Chondrocyte (in vitro differentiated cells): Measurements from ENCODE around the gene C19orf33. TPM values are rescaled to one million over a fixed set of nuclear protein-coding genes. Genes with fewer than 3 reads are reported as not detected.

Experiments
- DNase-seq: peaks from one replicate; pipeline ENCODE4 v3.0.0; 2021; ENCODE audit warnings: mixed read lengths, low spot score
- H3K27ac Mint-ChIP-seq: one replicate; pipeline ENCODE4 v1.8.0; 2021; ENCODE audit warnings: mild to moderate bottlenecking, moderate library complexity, mixed read lengths; ENCODE audit not compliant: unreplicated experiment
- H3K27me3 Mint-ChIP-seq: 2 replicates; pipeline ENCODE4 v1.8.0; 2021; ENCODE audit warnings: low read depth, mixed read lengths
- H3K36me3 Mint-ChIP-seq: 2 replicates; pipeline ENCODE4 v1.8.0; 2021; ENCODE audit warnings: low read depth, mixed read lengths
- H3K4me1 Mint-ChIP-seq: 2 replicates; pipeline ENCODE4 v1.8.0; 2021; ENCODE audit warnings: low read depth, mild to moderate bottlenecking, mixed read lengths
- H3K4me3 Mint-ChIP-seq: one replicate; pipeline ENCODE4 v1.8.0; 2021; ENCODE audit warnings: mild to moderate bottlenecking, moderate library complexity, mixed read lengths; ENCODE audit not compliant: unreplicated experiment
- H3K9me3 Mint-ChIP-seq: 2 replicates; pipeline ENCODE4 v1.8.0; 2021; ENCODE audit warnings: low read depth, mixed read lengths
- total RNA-seq: library from RNA; stranded (reverse); gene quantifications from 3 replicates; pipeline ENCODE4 v1.2.1, GENCODE V29; 2021
- TF ChIP-seq, protein P1 (sequence below): fragments of 200-600 bp; sonication (generic); IDR thresholded peaks from 2 replicates; pipeline ENCODE4 v1.5.0; 2021; ENCODE audit warnings: antibody characterized with exemption, mild to moderate bottlenecking, moderate library complexity

Gene C19orf33
- total RNA-seq, 1 donor from 2014 or later, result 2.0 TPM

DNA sequence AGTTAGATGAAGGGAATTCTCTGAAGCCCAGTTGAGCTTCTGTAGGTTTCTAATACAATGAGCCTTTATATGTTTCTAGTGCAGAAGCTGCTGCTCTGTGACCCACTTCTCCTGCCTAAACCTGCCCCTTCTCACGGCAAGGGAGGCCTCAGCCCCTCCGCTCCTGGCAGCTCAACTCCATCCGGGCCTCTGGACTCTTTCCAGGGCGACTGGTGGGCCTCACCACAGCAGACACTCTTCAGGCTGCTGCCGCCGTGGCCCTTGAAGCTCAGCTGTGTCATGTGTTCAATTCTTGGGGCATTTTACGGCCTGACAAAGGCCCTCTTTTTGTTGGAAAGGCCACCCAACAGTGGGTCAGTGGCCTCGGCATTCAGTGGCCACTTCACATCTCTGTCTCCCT is 10.0 kb upstream of the C19orf33 start:
- Mint-ChIP-seq H3K36me3 (no peaks in the 10 kb centered on the region), H3K4me3 (no peak overlapping the region), H3K9me3 (no peaks in the 10 kb centered on the region), H3K27me3 (no peaks in the 10 kb centered on the region), H3K4me1 (peaks cover 41% of the 10 kb centered on the region), H3K27ac (no peak overlapping the region)
- DNase-seq, result no peak
- TF ChIP-seq, protein P1, sequence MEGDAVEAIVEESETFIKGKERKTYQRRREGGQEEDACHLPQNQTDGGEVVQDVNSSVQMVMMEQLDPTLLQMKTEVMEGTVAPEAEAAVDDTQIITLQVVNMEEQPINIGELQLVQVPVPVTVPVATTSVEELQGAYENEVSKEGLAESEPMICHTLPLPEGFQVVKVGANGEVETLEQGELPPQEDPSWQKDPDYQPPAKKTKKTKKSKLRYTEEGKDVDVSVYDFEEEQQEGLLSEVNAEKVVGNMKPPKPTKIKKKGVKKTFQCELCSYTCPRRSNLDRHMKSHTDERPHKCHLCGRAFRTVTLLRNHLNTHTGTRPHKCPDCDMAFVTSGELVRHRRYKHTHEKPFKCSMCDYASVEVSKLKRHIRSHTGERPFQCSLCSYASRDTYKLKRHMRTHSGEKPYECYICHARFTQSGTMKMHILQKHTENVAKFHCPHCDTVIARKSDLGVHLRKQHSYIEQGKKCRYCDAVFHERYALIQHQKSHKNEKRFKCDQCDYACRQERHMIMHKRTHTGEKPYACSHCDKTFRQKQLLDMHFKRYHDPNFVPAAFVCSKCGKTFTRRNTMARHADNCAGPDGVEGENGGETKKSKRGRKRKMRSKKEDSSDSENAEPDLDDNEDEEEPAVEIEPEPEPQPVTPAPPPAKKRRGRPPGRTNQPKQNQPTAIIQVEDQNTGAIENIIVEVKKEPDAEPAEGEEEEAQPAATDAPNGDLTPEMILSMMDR, result no peak

DNA sequence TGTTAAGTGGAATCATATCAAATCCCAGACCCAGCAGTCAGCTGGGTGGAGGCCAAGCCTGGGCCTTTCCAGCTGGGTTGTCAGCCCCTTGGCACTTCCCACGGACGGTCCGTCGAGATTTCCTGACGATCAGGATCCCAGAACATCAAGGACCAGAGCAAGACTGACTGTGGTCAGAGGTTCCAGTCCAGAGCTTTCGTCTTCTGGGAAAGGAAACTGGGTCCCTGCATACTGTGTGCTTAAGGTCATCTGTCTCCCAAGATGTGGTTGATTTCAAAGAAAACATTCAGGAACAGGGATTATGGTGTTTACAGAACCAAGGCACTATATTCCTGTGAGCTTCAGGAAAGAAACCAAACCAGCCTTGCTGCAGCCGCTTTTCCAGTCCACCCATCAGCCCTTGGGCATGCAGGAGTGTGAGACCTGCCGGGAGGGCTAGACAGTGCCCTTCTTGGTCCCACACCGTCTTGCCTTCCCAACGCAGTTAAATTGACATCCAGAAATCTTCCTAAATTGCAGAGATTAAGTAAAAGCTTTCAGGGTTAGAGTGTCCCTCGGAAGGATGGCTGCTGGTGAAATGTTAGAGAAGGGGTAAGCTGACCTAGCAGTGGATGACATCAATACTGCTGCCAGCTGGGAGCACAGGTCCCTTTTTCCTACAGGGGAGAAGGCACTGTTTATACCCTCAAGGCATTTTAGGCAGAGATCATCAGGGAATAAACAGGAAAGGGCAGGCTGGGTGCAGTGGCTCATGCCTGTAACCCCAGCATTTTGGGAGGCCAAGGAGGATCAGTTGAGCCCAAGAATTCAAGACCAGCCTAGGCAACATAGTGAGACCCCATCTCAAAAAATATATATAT is 5.0 kb upstream of the C19orf33 start:
- H3K27me3 Mint-ChIP-seq, result no peaks in the 10 kb centered on the region
- no peaks in the 10 kb centered on the region for H3K36me3 Mint-ChIP-seq
- no peaks in the 10 kb centered on the region for H3K9me3 Mint-ChIP-seq
- peak overlapping the region; percentile 2 for H3K4me3 Mint-ChIP-seq
- TF ChIP-seq, protein P1, result no peak
- peaks cover 43% of the 10 kb centered on the region for H3K4me1 Mint-ChIP-seq
- peak overlapping the region; percentile 84 for H3K27ac Mint-ChIP-seq
- no peak for DNase-seq

DNA sequence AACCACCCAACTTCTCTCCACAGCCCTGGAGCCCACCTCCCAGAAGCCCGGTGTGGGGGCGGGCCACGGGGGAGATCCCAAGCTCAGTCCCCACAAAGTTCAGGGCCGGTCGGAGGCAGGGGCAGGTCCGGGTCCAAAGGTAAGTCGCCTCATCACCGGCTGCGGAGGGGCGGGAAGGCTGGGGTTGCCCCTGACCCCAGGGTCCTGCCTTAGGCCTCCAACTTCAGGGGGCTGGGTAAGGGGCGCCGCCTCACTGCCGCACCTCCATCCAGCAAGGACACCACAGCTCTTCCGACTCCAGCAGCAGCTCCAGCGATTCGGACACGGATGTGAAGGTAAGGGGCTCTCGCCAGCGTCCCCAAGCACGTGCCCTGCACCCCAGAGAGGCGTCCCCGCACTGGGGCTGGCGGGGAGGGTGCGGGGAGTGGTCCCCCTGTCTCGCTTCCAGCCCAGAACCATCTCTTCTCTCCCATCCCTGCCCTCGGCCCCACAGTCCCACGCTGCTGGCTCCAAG is 358 bp downstream of the C19orf33 start:
- peaks cover 26% of the 10 kb centered on the region for H3K4me1 Mint-ChIP-seq
- TF ChIP-seq, protein P1, result no peak
- no peak overlapping the region for H3K4me3 Mint-ChIP-seq
- no peak for DNase-seq
- H3K9me3 Mint-ChIP-seq, result no peaks in the 10 kb centered on the region
- peaks cover 2% of the 10 kb centered on the region for H3K36me3 Mint-ChIP-seq
- no peak overlapping the region for H3K27ac Mint-ChIP-seq
- H3K27me3 Mint-ChIP-seq, result no peaks in the 10 kb centered on the region

DNA sequence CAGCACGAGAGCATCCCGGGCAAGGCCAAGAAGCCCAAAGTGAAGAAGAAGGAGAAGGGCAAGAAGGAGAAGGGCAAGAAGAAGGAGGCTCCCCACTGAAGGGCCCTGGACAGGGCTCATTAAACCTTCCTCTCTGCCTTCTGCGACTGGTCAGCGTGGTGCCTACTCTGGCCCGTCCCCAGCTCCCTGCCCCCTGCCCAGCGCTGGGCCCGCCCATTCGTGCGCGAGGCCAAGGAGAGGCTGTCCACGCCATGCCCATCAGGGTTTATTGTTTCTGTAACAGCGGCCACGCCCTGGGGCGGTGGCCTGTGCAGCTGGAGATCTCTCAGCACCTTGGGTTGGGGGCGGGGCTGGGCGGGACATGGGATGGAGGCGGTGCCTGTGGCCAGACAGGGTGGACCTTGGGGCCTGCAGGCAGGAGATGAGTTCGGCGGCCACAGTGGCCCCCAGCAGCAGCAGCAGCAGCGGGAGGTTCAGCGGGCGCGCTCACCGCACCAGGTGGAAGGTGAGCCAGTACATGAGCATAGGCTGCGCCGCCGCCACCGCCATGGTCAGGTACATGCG is 897 bp downstream of the C19orf33 start:
- H3K36me3 Mint-ChIP-seq, result peaks cover 2% of the 10 kb centered on the region
- no peak for DNase-seq
- H3K27me3 Mint-ChIP-seq, result no peaks in the 10 kb centered on the region
- H3K4me1 Mint-ChIP-seq, result peaks cover 26% of the 10 kb centered on the region
- no peaks in the 10 kb centered on the region for H3K9me3 Mint-ChIP-seq
- no peak overlapping the region for H3K27ac Mint-ChIP-seq
- TF ChIP-seq, protein P1, result no peak
- H3K4me3 Mint-ChIP-seq, result no peak overlapping the region

DNA sequence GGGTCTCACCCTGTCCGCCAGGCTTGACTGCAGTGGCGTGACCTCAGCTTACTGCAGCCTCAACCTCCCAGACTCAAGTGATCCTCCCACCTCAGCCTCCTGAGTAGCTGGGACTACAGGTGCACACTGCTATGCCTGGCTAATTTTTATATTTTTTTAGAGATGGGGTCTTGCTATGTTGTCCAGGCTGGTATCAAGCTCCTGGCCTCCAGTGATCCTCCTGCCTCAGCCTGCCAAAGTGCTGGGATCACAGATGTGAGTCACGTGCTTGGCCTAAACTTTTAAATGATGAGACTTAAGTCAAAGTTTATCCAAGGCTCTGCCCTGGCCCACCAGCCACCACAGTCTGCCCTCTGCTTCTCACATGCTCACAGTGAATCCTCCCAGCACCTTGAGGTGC is 2.2 kb downstream of the C19orf33 start:
- H3K4me3 Mint-ChIP-seq, result no peak overlapping the region
- no peak for DNase-seq
- peaks cover 5% of the 10 kb centered on the region for H3K36me3 Mint-ChIP-seq
- no peaks in the 10 kb centered on the region for H3K9me3 Mint-ChIP-seq
- H3K27me3 Mint-ChIP-seq, result no peaks in the 10 kb centered on the region
- no peak overlapping the region for H3K27ac Mint-ChIP-seq
- H3K4me1 Mint-ChIP-seq, result peaks cover 16% of the 10 kb centered on the region
- TF ChIP-seq, protein P1, result no peak
